DOHH2 (cell line): Measurements from ENCODE around the gene ZNF697.
"Not testable (repeated sequence)": the region's sequence is repeated elsewhere in the genome, so short reads cannot be mapped to it uniquely, and the experiment has no call there.

Experiments
- H3F3A ChIP-seq: fragments of 200-600 bp; sonication (generic), shearing (Covaris generic); 2 replicates; pipeline ENCODE4 v1.6.0; 2016; ENCODE audit warnings: antibody characterized with exemption, mild to moderate bottlenecking; ENCODE audit not compliant: control insufficient read depth, insufficient read depth
- H3K27ac ChIP-seq: fragments of 200-600 bp; sonication (generic); 2 replicates; pipeline ENCODE4 v1.5.1; 2014; ENCODE audit warnings: low read depth, mild to moderate bottlenecking, low read length, moderate library complexity
- H3K27me3 ChIP-seq: fragments of 200-600 bp; sonication (generic); 2 replicates; pipeline ENCODE4 v1.6.1; 2014; ENCODE audit warnings: mild to moderate bottlenecking, low read length, mixed read lengths; ENCODE audit not compliant: control insufficient read depth
- H3K36me3 ChIP-seq: fragments of 200-600 bp; sonication (generic); 2 replicates; pipeline ENCODE4 v1.6.1; 2014; ENCODE audit warnings: mild to moderate bottlenecking, low read length, moderate library complexity, mixed read lengths; ENCODE audit not compliant: control insufficient read depth
- H3K4me1 ChIP-seq: fragments of 200-600 bp; sonication (generic); 2 replicates; pipeline ENCODE4 v1.6.1; 2014; ENCODE audit warnings: mild to moderate bottlenecking, low read length, mixed read lengths; ENCODE audit not compliant: control insufficient read depth
- H3K4me2 ChIP-seq: fragments of 200-600 bp; sonication (generic); 2 replicates; pipeline ENCODE4 v1.6.0; 2014; ENCODE audit warnings: mild to moderate bottlenecking, low read length, moderate library complexity
- H3K4me3 ChIP-seq: fragments of 200-600 bp; sonication (generic); 2 replicates; pipeline ENCODE4 v1.5.1; 2014; ENCODE audit warnings: mild to moderate bottlenecking, low read length, mixed read lengths
- H3K79me2 ChIP-seq: fragments of 200-600 bp; sonication (generic); 2 replicates; pipeline ENCODE4 v1.6.1; 2014; ENCODE audit warnings: mild to moderate bottlenecking, low read length, mixed read lengths; ENCODE audit not compliant: control insufficient read depth
- H3K9me2 ChIP-seq: fragments of 200-600 bp; sonication (generic); replicated peaks from 2 replicates; pipeline ENCODE4 v1.6.1; 2014; ENCODE audit warnings: mild to moderate bottlenecking, low read length, mixed read lengths; ENCODE audit not compliant: control insufficient read depth
- H3K9me3 ChIP-seq: fragments of 200-600 bp; sonication (generic); 2 replicates; pipeline ENCODE4 v1.6.1; 2014; ENCODE audit warnings: antibody characterized with exemption, low read length, mixed read lengths; ENCODE audit not compliant: control insufficient read depth, insufficient read depth
- H4K20me1 ChIP-seq: fragments of 200-600 bp; sonication (generic); 2 replicates; pipeline ENCODE4 v1.6.0; 2014; ENCODE audit warnings: low read depth, mild to moderate bottlenecking, antibody characterized with exemption, low read length, moderate library complexity; ENCODE audit not compliant: control insufficient read depth, insufficient read depth
- EZH2phosphoT487 ChIP-seq: fragments of 200-600 bp; sonication (generic); IDR thresholded peaks from 2 replicates; pipeline ENCODE4 v1.6.1; 2017; ENCODE audit warnings: borderline replicate concordance, mild to moderate bottlenecking, antibody characterized with exemption, low read length, moderate library complexity, mixed read lengths
- TF ChIP-seq, protein P1 (sequence below): fragments of 200-600 bp; sonication (generic); IDR thresholded peaks from one replicate; pipeline ENCODE4 v1.5.1; 2014; ENCODE audit warnings: antibody characterized with exemption, mild to moderate bottlenecking, low read depth, low read length; ENCODE audit not compliant: poor library complexity, severe bottlenecking

ZNF697 gene

GRCh38 chr1:119621705-119622104, 26.4 kb downstream of the ZNF697 start:
- no peak overlapping the region for H3K4me3 ChIP-seq
- no peaks in the 10 kb centered on the region for H4K20me1 ChIP-seq
- TF ChIP-seq EZH2phosphoT487: no peak
- TF ChIP-seq, protein P1, sequence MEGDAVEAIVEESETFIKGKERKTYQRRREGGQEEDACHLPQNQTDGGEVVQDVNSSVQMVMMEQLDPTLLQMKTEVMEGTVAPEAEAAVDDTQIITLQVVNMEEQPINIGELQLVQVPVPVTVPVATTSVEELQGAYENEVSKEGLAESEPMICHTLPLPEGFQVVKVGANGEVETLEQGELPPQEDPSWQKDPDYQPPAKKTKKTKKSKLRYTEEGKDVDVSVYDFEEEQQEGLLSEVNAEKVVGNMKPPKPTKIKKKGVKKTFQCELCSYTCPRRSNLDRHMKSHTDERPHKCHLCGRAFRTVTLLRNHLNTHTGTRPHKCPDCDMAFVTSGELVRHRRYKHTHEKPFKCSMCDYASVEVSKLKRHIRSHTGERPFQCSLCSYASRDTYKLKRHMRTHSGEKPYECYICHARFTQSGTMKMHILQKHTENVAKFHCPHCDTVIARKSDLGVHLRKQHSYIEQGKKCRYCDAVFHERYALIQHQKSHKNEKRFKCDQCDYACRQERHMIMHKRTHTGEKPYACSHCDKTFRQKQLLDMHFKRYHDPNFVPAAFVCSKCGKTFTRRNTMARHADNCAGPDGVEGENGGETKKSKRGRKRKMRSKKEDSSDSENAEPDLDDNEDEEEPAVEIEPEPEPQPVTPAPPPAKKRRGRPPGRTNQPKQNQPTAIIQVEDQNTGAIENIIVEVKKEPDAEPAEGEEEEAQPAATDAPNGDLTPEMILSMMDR: no peak
- H3K4me1 ChIP-seq: no peaks in the 10 kb centered on the region
- H3F3A ChIP-seq: no peaks in the 10 kb centered on the region
- no peak overlapping the region for H3K4me2 ChIP-seq
- H3K9me2 ChIP-seq: no peaks in the 10 kb centered on the region
- H3K79me2 ChIP-seq: no peaks in the 10 kb centered on the region
- H3K9me3 ChIP-seq: no peaks in the 10 kb centered on the region
- no peaks in the 10 kb centered on the region for H3K27me3 ChIP-seq
- H3K27ac ChIP-seq: no peak overlapping the region
- no peaks in the 10 kb centered on the region for H3K36me3 ChIP-seq

DNA sequence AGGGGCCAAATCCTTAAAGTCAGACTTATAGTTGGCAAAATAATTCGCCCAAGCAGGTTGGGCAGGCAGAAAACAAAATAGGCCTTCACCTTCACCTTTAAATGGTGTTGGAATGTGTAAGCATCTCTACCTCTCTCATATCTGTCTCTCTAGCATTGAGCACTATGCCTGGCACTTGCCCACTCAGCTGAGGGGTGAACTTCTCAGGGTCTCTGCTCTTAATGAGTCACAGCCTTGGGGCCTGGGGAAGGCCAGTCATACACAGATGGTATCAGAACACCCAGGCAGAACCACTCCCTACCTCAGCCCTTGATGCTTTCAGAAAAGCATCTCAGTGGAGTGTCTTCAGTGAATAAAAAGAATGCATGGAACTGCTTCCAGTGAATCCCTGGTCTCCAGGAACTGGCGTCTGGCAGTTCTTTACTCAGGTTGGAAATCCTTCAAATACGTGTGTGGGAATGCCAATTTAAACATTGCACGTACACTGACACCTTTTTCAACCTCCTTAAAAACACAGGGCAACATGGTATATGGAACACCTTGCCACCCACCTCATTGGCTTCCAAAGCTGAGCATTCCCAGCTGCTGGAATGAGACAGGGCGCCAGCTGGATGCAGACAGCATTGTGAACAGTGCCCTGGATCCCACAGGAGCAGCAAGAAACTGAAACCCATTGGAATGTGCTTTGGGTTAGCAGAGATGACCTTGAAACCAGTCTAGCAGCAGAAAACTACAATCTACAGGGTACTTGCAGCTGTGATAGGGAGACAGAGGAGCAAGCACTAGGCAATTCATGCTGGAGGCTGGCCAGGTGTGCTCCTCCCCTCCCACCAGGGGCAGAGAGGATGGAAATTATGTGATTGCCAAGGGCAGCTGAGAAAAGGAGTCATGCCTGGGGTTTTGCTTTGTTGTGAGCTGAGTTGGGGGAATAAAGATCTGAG, 30.0 kb downstream of the ZNF697 start:
- H4K20me1 ChIP-seq: no peaks in the 10 kb centered on the region
- no peaks in the 10 kb centered on the region for H3K36me3 ChIP-seq
- H3K79me2 ChIP-seq: no peaks in the 10 kb centered on the region
- H3K9me2 ChIP-seq: no peaks in the 10 kb centered on the region
- H3K9me3 ChIP-seq: no peaks in the 10 kb centered on the region
- no peak overlapping the region for H3K4me3 ChIP-seq
- H3K4me1 ChIP-seq: no peaks in the 10 kb centered on the region
- H3K27me3 ChIP-seq: no peaks in the 10 kb centered on the region
- no peaks in the 10 kb centered on the region for H3F3A ChIP-seq
- H3K27ac ChIP-seq: no peak overlapping the region
- no peak overlapping the region for H3K4me2 ChIP-seq
- no peak for TF ChIP-seq EZH2phosphoT487
- TF ChIP-seq, protein P1: no peak

GRCh38 chr1:119616748-119617147, 31.3 kb downstream of the ZNF697 start:
- not testable (repeated sequence) for H3F3A ChIP-seq, H3K9me2 ChIP-seq, H3K79me2 ChIP-seq, H4K20me1 ChIP-seq, H3K4me2 ChIP-seq, H3K27me3 ChIP-seq, H3K9me3 ChIP-seq, H3K4me1 ChIP-seq, H3K36me3 ChIP-seq, H3K4me3 ChIP-seq, H3K27ac ChIP-seq

DNA sequence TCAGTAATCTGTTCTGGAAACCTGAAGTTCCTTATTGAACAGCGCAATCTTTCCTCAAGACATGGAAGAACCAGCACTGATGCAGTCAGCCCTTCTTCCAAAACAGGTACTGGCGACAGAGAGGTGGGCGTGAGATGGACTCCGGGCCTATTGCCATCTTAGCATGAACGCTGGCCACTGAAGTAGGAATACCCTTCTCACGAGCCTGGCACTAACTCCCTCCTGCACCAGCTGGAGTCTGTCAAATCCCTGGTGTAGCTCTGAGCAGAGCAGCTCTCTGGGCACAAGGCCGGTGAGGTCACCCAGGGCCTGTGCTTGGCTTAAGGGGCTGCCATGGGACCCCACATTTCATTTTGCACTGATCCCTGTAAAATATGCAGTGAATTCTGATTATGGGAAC, 33.0 kb downstream of the ZNF697 start:
- H4K20me1 ChIP-seq, H3K27ac ChIP-seq, H3K79me2 ChIP-seq, H3K4me1 ChIP-seq, H3K36me3 ChIP-seq, H3K4me2 ChIP-seq, H3K9me2 ChIP-seq, H3K9me3 ChIP-seq, H3K27me3 ChIP-seq, H3F3A ChIP-seq, H3K4me3 ChIP-seq: not testable (repeated sequence)
